A673 (cell line): Measurements from ENCODE around the gene TMEM144. TPM values are rescaled to one million over a fixed set of nuclear protein-coding genes. Genes with fewer than 3 reads are reported as not detected.

Experiments used
- BruUV-seq: library from RNA; stranded (reverse); fragments of 400-500 nt; replicated peaks from 2 replicates; lab custom pipeline; 2021; lab: Mats Ljungman, UMichigan
- CTCF ChIA-PET: fragments of 300-600 bp; sonication (Branson Sonifier 250); formaldehyde crosslinking; loops from one replicate; lab custom pipeline; 2022; ENCODE audit warnings: antibody characterized with exemption; lab: Charles Lee
- POLR2A ChIA-PET: fragments of 300-600 bp; sonication (Branson Sonifier 250); formaldehyde crosslinking; loops from one replicate; lab custom pipeline; 2022; ENCODE audit warnings: antibody characterized with exemption; ENCODE audit not compliant: low non-redundant PET; lab: Charles Lee
- DNase-seq: peaks from one replicate; pipeline ENCODE4 v3.0.0-alpha.2; 2015; ENCODE audit warnings: low spot score
- H3K27ac ChIP-seq: fragments of 200-600 bp; sonication (generic); 2 replicates; pipeline ENCODE4 v1.5.1; 2016; ENCODE audit warnings: mixed run types, low read depth, mild to moderate bottlenecking, mixed read lengths, antibody characterized with exemption, low read length; ENCODE audit not compliant: poor library complexity, severe bottlenecking
- H3K27me3 ChIP-seq: fragments of 200-600 bp; sonication (generic); replicated peaks from 2 replicates; pipeline ENCODE4 v1.6.1; 2017; ENCODE audit warnings: mixed run types, low read depth, mild to moderate bottlenecking, mixed read lengths, antibody characterized with exemption, low read length; ENCODE audit not compliant: insufficient read depth, poor library complexity
- H3K36me3 ChIP-seq: fragments of 200-600 bp; sonication (generic); 2 replicates; pipeline ENCODE4 v1.6.1; 2016; ENCODE audit warnings: mixed run types, mild to moderate bottlenecking, mixed read lengths, antibody characterized with exemption, low read length; ENCODE audit not compliant: insufficient read depth, poor library complexity, severe bottlenecking
- H3K4me1 ChIP-seq: fragments of 200-600 bp; sonication (generic); 2 replicates; pipeline ENCODE4 v1.6.1; 2017; ENCODE audit warnings: mixed run types, mild to moderate bottlenecking, mixed read lengths, antibody characterized with exemption, low read length; ENCODE audit not compliant: insufficient read depth, poor library complexity, severe bottlenecking
- H3K4me3 ChIP-seq: fragments of 200-600 bp; sonication (generic); 2 replicates; pipeline ENCODE4 v1.5.1; 2016; ENCODE audit warnings: low read depth, mixed run types, mild to moderate bottlenecking, mixed read lengths, low read length; ENCODE audit not compliant: poor library complexity, severe bottlenecking
- H3K9me3 ChIP-seq: fragments of 200-600 bp; sonication (generic); 2 replicates; pipeline ENCODE4 v1.6.1; 2016; ENCODE audit warnings: mixed run types, low read depth, mild to moderate bottlenecking, mixed read lengths, antibody characterized with exemption, low read length; ENCODE audit not compliant: poor library complexity, severe bottlenecking
- CTCF ChIP-seq: fragments of 300-800, 200-600 bp; sonication (generic); conservative IDR thresholded peaks from 2 replicates; pipeline ENCODE4 v1.5.1; 2017; ENCODE audit warnings: low read depth, mild to moderate bottlenecking, antibody characterized with exemption, low read length, moderate library complexity, mixed read lengths
- EZH2 ChIP-seq: fragments of 200-600 bp; sonication (generic); IDR thresholded peaks from 2 replicates; pipeline ENCODE4 v1.6.1; 2017; ENCODE audit warnings: borderline replicate concordance, low read depth, mild to moderate bottlenecking, mixed read lengths, antibody characterized with exemption, low read length; ENCODE audit not compliant: poor library complexity, severe bottlenecking
- intact Hi-C: fragments of 100-400 bp; cut with micrococcal nuclease; formaldehyde crosslinking; loops from one replicate; pipeline ENCODE4 v1.10.0; 2022; ENCODE audit not compliant: unreplicated experiment
- total RNA-seq: library from RNA; stranded (reverse); gene quantifications from 2 replicates; pipeline ENCODE4 v1.2.3, GENCODE V29; 2021

The TMEM144 gene
- total RNA-seq, 1 experiment from 2014 or later = 4.0 TPM

DNA sequence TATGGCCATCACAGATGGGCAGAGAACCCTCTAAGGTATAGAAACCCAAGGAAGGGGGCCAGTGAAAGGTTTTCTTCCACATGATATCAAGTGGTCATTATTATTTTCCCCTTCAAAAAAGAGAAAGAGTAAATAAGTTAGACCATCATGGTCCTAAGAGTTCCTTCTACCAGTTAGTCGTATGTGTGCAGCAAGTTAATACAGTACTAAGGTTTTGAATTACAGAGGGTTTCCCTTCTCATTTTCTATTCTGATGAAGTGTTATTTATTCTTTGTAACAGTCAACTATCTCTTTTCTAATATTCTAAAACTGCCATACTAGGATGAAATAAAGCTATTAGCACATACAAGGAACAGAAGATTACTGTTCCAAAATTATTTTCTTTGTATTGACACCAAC lies 94.4 kb downstream of the TMEM144 start:
- H3K9me3 ChIP-seq = no peaks in the 10 kb centered on the region
- no peaks in the 10 kb centered on the region for H3K27me3 ChIP-seq
- H3K27ac ChIP-seq = no peak overlapping the region
- no peak for DNase-seq
- intact Hi-C loops = no loop called here
- POLR2A ChIA-PET = no interaction called here
- TF ChIP-seq CTCF (no peak), EZH2 (no peak)
- no peak overlapping the region for H3K4me3 ChIP-seq
- H3K4me1 ChIP-seq = no peaks in the 10 kb centered on the region
- CTCF ChIA-PET = no interaction called here
- no TSS peak for BruUV-seq
- no peaks in the 10 kb centered on the region for H3K36me3 ChIP-seq

Other genes with a start within 250 kb of the TMEM144 start
- 3.1 and 3.8 TPM in 2 replicates for gene GASK1B, start 37.5 kb upstream of the TMEM144 start, total RNA-seq